GM21515 (cell line): ENCODE data around the gene SLC7A8.

Experiments used
- ATAC-seq: cut with Tn5 transposase; IDR thresholded peaks from one replicate; pipeline ENCODE4 v1.9.1; 2021; ENCODE audit not compliant: unreplicated experiment

SLC7A8 gene

GRCh38 chr14:23159532-23159931 is 23.9 kb downstream of the SLC7A8 start:
- ATAC-seq: no peak

- ATAC-seq: no peak
These were observed 24.7 kb downstream of the SLC7A8 start for GRCh38 chr14:23158779-23159178.

GRCh38 chr14:23154964-23155587 is 28.4 kb downstream of the SLC7A8 start:
- no peak for ATAC-seq

- ATAC-seq: no peak
These were observed 29.3 kb downstream of the SLC7A8 start for GRCh38 chr14:23153851-23154796.

- no peak for ATAC-seq
These were observed 32.1 kb downstream of the SLC7A8 start for GRCh38 chr14:23151342-23151741.

GRCh38 chr14:23149745-23150144 is 33.7 kb downstream of the SLC7A8 start:
- no peak for ATAC-seq

- no peak for ATAC-seq
These were observed 34.7 kb downstream of the SLC7A8 start for GRCh38 chr14:23148591-23149249.

- no peak for ATAC-seq
These were observed 35.8 kb downstream of the SLC7A8 start for GRCh38 chr14:23147676-23148075.

GRCh38 chr14:23146980-23147379 is 36.5 kb downstream of the SLC7A8 start:
- ATAC-seq: no peak

- no peak for ATAC-seq
These were observed 37.0 kb downstream of the SLC7A8 start for GRCh38 chr14:23146351-23146910.

- ATAC-seq: no peak
These were observed 37.6 kb downstream of the SLC7A8 start for GRCh38 chr14:23145794-23146350.

- ATAC-seq: no peak
These were observed 39.5 kb downstream of the SLC7A8 start for GRCh38 chr14:23143911-23144310.

GRCh38 chr14:23142826-23143225 is 40.6 kb downstream of the SLC7A8 start:
- ATAC-seq: no peak

- no peak for ATAC-seq
These were observed 41.6 kb downstream of the SLC7A8 start for GRCh38 chr14:23141706-23142444.

- ATAC-seq: no peak
These were observed 43.1 kb downstream of the SLC7A8 start for GRCh38 chr14:23140371-23140770.

GRCh38 chr14:23139874-23140273 is 43.6 kb downstream of the SLC7A8 start:
- ATAC-seq: no peak

- ATAC-seq: no peak
These were observed 45.5 kb downstream of the SLC7A8 start for GRCh38 chr14:23137813-23138535.

GRCh38 chr14:23137192-23137812 is 46.2 kb downstream of the SLC7A8 start:
- no peak for ATAC-seq

- no peak for ATAC-seq
These were observed 46.8 kb downstream of the SLC7A8 start for GRCh38 chr14:23136566-23137133.
